Uterus (tissue), 2 donors: ENCODE data around the gene SNAI1.

Experiments
- POLR2A ChIP-seq, 2 donors: fragments of 450-650 bp; IDR thresholded peaks; one replicate each; pipeline ENCODE4 v1.6.1; 2016; ENCODE audit warnings: antibody characterized with exemption in 2 of 2, mild to moderate bottlenecking in 1 of 2, moderate library complexity in 1 of 2
- TF ChIP-seq, protein P1 (sequence below), 4 experiments: fragments of 200-600 bp in 2 of 4; fragments of 450-650 bp in 2 of 4; sonication (generic) in 2 of 4; IDR thresholded peaks; one replicate each; pipeline ENCODE4 v1.5.1; 2016 to 2019; ENCODE audit warnings: antibody characterized with exemption in 4 of 4, mild to moderate bottlenecking in 2 of 4, moderate library complexity in 1 of 4

DNA sequence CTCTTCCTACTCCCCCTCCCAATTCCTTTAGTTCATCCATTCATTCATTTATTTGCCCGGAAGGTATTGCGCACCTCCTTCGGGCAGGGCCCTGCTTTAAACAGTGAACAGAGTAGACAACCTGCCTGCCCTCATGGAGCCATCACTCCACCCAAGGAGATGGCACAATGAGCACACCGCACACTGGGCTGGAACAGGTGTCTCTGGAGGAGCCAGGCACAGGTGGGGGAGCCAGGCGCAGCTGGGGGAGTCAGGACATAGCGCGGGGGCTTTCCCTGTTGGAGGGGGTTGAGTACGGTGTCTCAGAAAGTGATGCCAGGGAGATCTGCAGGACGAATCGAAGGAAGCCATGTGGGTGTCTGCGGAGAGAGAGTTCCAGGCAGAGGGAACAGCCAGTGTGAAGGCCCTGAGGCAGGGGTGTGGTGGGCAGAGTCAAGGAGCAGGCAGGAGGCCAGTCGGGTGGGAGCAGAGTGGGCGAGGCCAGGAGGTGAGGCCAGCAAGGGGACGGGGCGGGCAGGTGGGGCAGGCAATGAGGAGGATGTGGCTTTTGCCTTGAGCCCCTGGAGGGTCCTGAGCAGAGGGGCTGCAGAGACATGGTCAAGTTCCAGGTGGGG lies 46.4 kb downstream of the SNAI1 start:
- TF ChIP-seq POLR2A (IDR thresholded peaks at IDR 0.05) = no peak
- TF ChIP-seq, protein P1, sequence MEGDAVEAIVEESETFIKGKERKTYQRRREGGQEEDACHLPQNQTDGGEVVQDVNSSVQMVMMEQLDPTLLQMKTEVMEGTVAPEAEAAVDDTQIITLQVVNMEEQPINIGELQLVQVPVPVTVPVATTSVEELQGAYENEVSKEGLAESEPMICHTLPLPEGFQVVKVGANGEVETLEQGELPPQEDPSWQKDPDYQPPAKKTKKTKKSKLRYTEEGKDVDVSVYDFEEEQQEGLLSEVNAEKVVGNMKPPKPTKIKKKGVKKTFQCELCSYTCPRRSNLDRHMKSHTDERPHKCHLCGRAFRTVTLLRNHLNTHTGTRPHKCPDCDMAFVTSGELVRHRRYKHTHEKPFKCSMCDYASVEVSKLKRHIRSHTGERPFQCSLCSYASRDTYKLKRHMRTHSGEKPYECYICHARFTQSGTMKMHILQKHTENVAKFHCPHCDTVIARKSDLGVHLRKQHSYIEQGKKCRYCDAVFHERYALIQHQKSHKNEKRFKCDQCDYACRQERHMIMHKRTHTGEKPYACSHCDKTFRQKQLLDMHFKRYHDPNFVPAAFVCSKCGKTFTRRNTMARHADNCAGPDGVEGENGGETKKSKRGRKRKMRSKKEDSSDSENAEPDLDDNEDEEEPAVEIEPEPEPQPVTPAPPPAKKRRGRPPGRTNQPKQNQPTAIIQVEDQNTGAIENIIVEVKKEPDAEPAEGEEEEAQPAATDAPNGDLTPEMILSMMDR (IDR thresholded peaks at IDR 0.05) = no peak
